Heart left ventricle (tissue), 16 donors: ENCODE data around the gene DPPA3. TPM values are rescaled to one million over a fixed set of nuclear protein-coding genes. Genes with fewer than 3 reads are reported as not detected.
"Not testable (repeated sequence)": the region's sequence is repeated elsewhere in the genome, so short reads cannot be mapped to it uniquely, and the experiment has no call there.

Source experiments
- ATAC-seq, 4 donors: fragments of 200-7000 bp; cut with Tn5 transposase; one replicate each; pipeline ENCODE4 v1.9.1; 2020 to 2022; ENCODE audit warnings: moderate library complexity in 4 of 4, mild to moderate bottlenecking in 3 of 4, moderate number of reproducible peaks in 1 of 4
- DNase-seq, 5 donors: peaks; one replicate each; pipeline ENCODE4 v3.0.0-alpha.2; 2020
- H3K27ac ChIP-seq, 12 donors: fragments of 200-600 bp; sonication (generic) in 4 of 12; one replicate each; pipeline versions ENCODE4 v1.5.0 to v1.8.0; 2016 to 2022; ENCODE audit warnings: mild to moderate bottlenecking in 2 of 12
- H3K27me3 ChIP-seq, 9 donors: fragments of 200-600 bp; sonication (generic) in 2 of 9; one replicate each; pipeline versions ENCODE4 v1.5.1 to v1.8.0; 2016 to 2022; ENCODE audit warnings: mild to moderate bottlenecking in 3 of 9
- H3K36me3 ChIP-seq, 9 donors: fragments of 200-600 bp; sonication (generic) in 2 of 9; one replicate each; pipeline versions ENCODE4 v1.5.0 to v1.8.0; 2018 to 2022; ENCODE audit warnings: mild to moderate bottlenecking in 2 of 9
- H3K4me1 ChIP-seq, 12 donors: fragments of 200-600 bp; sonication (generic) in 4 of 12; one replicate each; pipeline versions ENCODE4 v1.5.0 to v1.8.0; 2016 to 2022; ENCODE audit warnings: mild to moderate bottlenecking in 3 of 12
- H3K4me3 ChIP-seq, 12 donors: fragments of 200-600 bp; sonication (generic) in 4 of 12; one replicate each; pipeline versions ENCODE4 v1.5.0 to v1.8.0; 2017 to 2022; ENCODE audit warnings: mild to moderate bottlenecking in 9 of 12, moderate library complexity in 4 of 12
- H3K9me3 ChIP-seq, 12 donors: fragments of 200-600 bp; sonication (generic) in 4 of 12; one replicate each; pipeline versions ENCODE4 v1.5.0 to v1.8.0; 2016 to 2022; ENCODE audit warnings: mild to moderate bottlenecking in 1 of 12
- CTCF ChIP-seq, 12 donors: fragments of 200-600 bp; sonication (generic) in 4 of 12; IDR thresholded peaks; one replicate each; pipeline versions ENCODE4 v1.5.0 to v1.8.0; 2018 to 2022; ENCODE audit warnings: antibody characterized with exemption in 12 of 12, mild to moderate bottlenecking in 5 of 12
- POLR2A ChIP-seq, 2 donors: fragments of 450-650 bp; IDR thresholded peaks; one replicate each; pipeline ENCODE4 v1.6.1; 2017; ENCODE audit warnings: antibody characterized with exemption in 2 of 2, mild to moderate bottlenecking in 2 of 2, moderate library complexity in 2 of 2
- WGBS, 4 donors: extraction: QIAGEN DNeasy Blood & Tissue Kit in 2 of 4; methylation state at CpG; one replicate each; pipeline versions ENCODE4 v1.1.5 to v1.1.7; 2013 to 2018; 5-methylcytosine and 5-hydroxymethylcytosine counted together
- intact Hi-C, 10 donors: fragments of 100-400 bp; cut with DNase I; formaldehyde crosslinking; loops; one replicate each; pipeline versions ENCODE4 v1.11.1 to v1.14.2; 2022
- polyA plus RNA-seq, 2 donors: library from polyadenylated mRNA; stranded (reverse); fragments of 200-250 nt; gene quantifications; one replicate each; pipeline ENCODE4 v1.2.3, GENCODE V29; 2013
- total RNA-seq, 9 donors: library from RNA; depleted of rRNA in 2 of 9; stranded (reverse); fragments of >200 nt in 2 of 9; fragmentation: NEBNext Ultra II Directional in 3 of 9; extraction: Animal tissue kit (Norgen Biotek cat#: 25700) in 3 of 9; gene quantifications; one replicate each; pipeline versions ENCODE4 v1.1.0 to v1.2.4, GENCODE V29; 2016 to 2023
- donor health status: ischemic (EF 13 %, LVEDD 7.1; RV severe dilation, severe dysfunction).
- donor health status: healthy with polysubstance abuse.
- donor health status: DM: no; HTN: yes; CAD: no.
- donor health status: DM: no; HTN: no; CAD: no.
- donor health status: ischemic (EF 25% LVEDD 6.9; RV normal size, moderate dysfunction).
- donor health status: ischemic (EF 25% LVEDD 5.7; RV mildly dilated, moderate dysfunction).
- donor health status: healthy.
- donor health status: DM: yes; HTN: yes; CAD: no.
- donor health status: ischemic (EF 35%, LVEDD 5.7; RV mildly dilated, moderate dysfunction).
- donor health status: nonischemic (EF 11% LVEDD 7.7; RV severe dilation, severe dysfunction).
- donor health status: DM: yes; HTN: yes; CAD: no.
- donor health status: PGD.
- donor health status: ischemic (EF 29% LVEDD 5.4; RV normal size, mild dysfunction).
- donor health status: nonischemic (EF 23%, LVEDD 6.1; RV moderate dilation, normal function).

The DPPA3 gene
- total and polyA plus RNA-seq, 11 donors, result not detected

GRCh38 chr12:7668171-7668570 lies 43.1 kb upstream of the DPPA3 start:
- ATAC-seq, result no peak
- H3K36me3 ChIP-seq, result no peaks in the 10 kb centered on the region
- DNase-seq, result no peak
- no peak overlapping the region for H3K4me3 ChIP-seq
- H3K9me3 ChIP-seq, result no peaks in the 10 kb centered on the region
- intact Hi-C loops, result no loop called here
- no peaks in the 10 kb centered on the region for H3K27me3 ChIP-seq
- WGBS, 4 donors, result 78 to 86% (median 81%) methylated on average over 5 of the region's 5 CpGs
- H3K27ac ChIP-seq, result no peak overlapping the region
- H3K4me1 ChIP-seq, result no peaks in the 10 kb centered on the region
- no peak for TF ChIP-seq POLR2A (IDR thresholded peaks at IDR 0.05)
- no peak for TF ChIP-seq CTCF (IDR thresholded peaks at IDR 0.05)

GRCh38 chr12:7675455-7675854 lies 35.8 kb upstream of the DPPA3 start:
- H3K9me3 ChIP-seq, H3K36me3 ChIP-seq, ATAC-seq, H3K4me1 ChIP-seq, H3K27me3 ChIP-seq, DNase-seq, H3K4me3 ChIP-seq, H3K27ac ChIP-seq: not testable (repeated sequence)
- intact Hi-C loops, result loop anchor here in 6 of 10 donors (5.0 to 10.0 kb wide), 2 partner anchors 129 to 132 kb away; no protein-coding TSS in a partner anchor
- WGBS, 4 donors, result 76 to 82% (median 79%) methylated on average over 6 of the region's 6 CpGs

- 30 to 38% (median 34%) methylated on average over 9 of the region's 9 CpGs for WGBS, 4 donors
- peak in 10 of 12 donors; percentile 25 to 49 (median 42) for TF ChIP-seq CTCF (IDR thresholded peaks at IDR 0.05)
- H3K27me3 ChIP-seq, result not testable (repeated sequence)
These were observed 33.8 kb upstream of the DPPA3 start for GRCh38 chr12:7677432-7677888.

GRCh38 chr12:7678744-7679143 lies 32.5 kb upstream of the DPPA3 start:
- intact Hi-C loops, result loop anchor here in 6 of 10 donors (5.0 to 10.0 kb wide), 2 partner anchors 126 to 129 kb away; no protein-coding TSS in a partner anchor

More at GRCh38 chr12:7677432-7677888, 33.8 kb upstream of the DPPA3 start:
- H3K27ac ChIP-seq, H3K4me3 ChIP-seq, H3K4me1 ChIP-seq, H3K9me3 ChIP-seq, DNase-seq, H3K36me3 ChIP-seq: not testable (repeated sequence)
- ATAC-seq, result peak in 1 of 4 donors; percentile 47
- intact Hi-C loops, result loop anchor here (1.0 to 10.0 kb wide), 5 partner anchors 127 to 130 kb away; no protein-coding TSS in a partner anchor

GRCh38 chr12:7679251-7680045 lies 31.8 kb upstream of the DPPA3 start:
- Histone ChIP-seq H3K36me3 (no peaks in the 10 kb centered on the region), H3K9me3 (no peaks in the 10 kb centered on the region), H3K27me3 (peaks cover 0 to 7% (median 0%) of the 10 kb centered on the region in 9 donors), H3K4me3 (no peak overlapping the region), H3K4me1 (peaks cover 0 to 3% (median 0%) of the 10 kb centered on the region in 12 donors), H3K27ac (no peak overlapping the region)
- TF ChIP-seq CTCF (IDR thresholded peaks at IDR 0.05), result no peak
- intact Hi-C loops, result loop anchor here in 6 of 10 donors (5.0 to 10.0 kb wide), 2 partner anchors 125 to 128 kb away; no protein-coding TSS in a partner anchor
- DNase-seq, result no peak
- WGBS, 4 donors, result 53 to 67% (median 61%) methylated on average over 9 of the region's 9 CpGs
- no peak for ATAC-seq

More at GRCh38 chr12:7678744-7679143, 32.5 kb upstream of the DPPA3 start:
- Histone ChIP-seq H3K4me1 (peaks cover 0 to 3% (median 0%) of the 10 kb centered on the region in 12 donors), H3K4me3 (no peak overlapping the region), H3K27ac (no peak overlapping the region), H3K36me3 (no peaks in the 10 kb centered on the region), H3K27me3 (peaks cover 0 to 7% (median 0%) of the 10 kb centered on the region in 9 donors), H3K9me3 (no peaks in the 10 kb centered on the region)
- DNase-seq (no peak), ATAC-seq (no peak)
- WGBS, 4 donors, result 74 to 84% (median 78%) methylated on average over 8 of the region's 8 CpGs
- no peak for TF ChIP-seq POLR2A (IDR thresholded peaks at IDR 0.05)
